ENCODE measurements around the gene ZDHHC14. TPM values are rescaled to one million over a fixed set of nuclear protein-coding genes. Genes with fewer than 3 reads are reported as not detected.
"Not testable (repeated sequence)": the region's sequence is repeated elsewhere in the genome, so short reads cannot be mapped to it uniquely, and the experiment has no call there.

Gene ZDHHC14
- total and polyA plus RNA-seq, 8 donors, result 3.4 to 25.7 (median 7.4) TPM

DNA sequence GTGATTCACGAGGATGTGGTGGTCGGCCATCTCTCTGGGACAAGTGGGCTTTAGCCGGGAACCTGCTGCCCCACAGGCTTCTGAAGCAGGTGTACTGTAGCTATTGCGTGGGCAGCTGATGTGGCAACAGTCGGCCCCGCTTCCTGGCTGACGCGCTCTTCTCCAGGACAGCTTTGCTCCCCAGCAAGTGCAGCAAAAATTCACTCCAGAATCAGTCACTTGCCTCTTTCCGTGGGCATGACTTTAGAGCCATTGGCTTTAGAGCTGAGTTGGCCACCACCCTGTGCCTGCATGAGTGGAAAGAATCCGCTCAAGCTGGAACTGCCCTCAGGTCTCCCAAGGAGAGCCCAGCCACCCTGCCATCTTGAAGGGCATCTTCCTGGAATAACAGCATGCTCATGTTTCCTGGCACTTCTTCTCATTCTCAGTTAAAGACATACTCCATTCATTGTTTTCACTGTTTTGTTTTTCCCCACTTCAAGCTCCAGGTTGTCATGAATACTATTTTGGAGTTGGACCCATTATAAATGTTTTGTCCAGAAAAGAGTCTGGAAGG is 178.3 kb downstream of the ZDHHC14 start:
- H3K4me1 ChIP-seq, result peaks cover 15 to 23% (median 18%) of the 10 kb centered on the region in 4 donors
- no peaks in the 10 kb centered on the region for H3K27me3 ChIP-seq
- no peak overlapping the region for H3K4me3 ChIP-seq
- TF ChIP-seq CTCF (IDR thresholded peaks at IDR 0.05) (no peak), EP300 (IDR thresholded peaks at IDR 0.05) (no peak), POLR2A (IDR thresholded peaks at IDR 0.05) (no peak), POLR2AphosphoS5 (IDR thresholded peaks at IDR 0.05) (no peak)
- H3K27ac ChIP-seq, result no peak overlapping the region
- no peak for DNase-seq
- WGBS, 5 donors, result 91 to 95% (median 93%) methylated on average over 9 to 10 of the region's 10 CpGs
- intact Hi-C loops (cut with DNase I; ENCODE audit: low total_unique reads), result no loop called here
- H3K36me3 ChIP-seq, result peaks cover 0 to 4% (median 0%) of the 10 kb centered on the region in 4 donors
- no peaks in the 10 kb centered on the region for H3K9me3 ChIP-seq

- H3K9me3 ChIP-seq; H3K27me3 ChIP-seq; intact Hi-C loops (cut with DNase I; ENCODE audit: low total_unique reads); H3K27ac ChIP-seq; H3K36me3 ChIP-seq; H3K4me3 ChIP-seq; DNase-seq: not testable (repeated sequence)
- whole genome bisulfite sequencing, 5 donors, result 95 to 97% (median 95%) methylated on average over 10 of the region's 10 CpGs
- peaks cover 15 to 23% (median 18%) of the 10 kb centered on the region in 4 donors for H3K4me1 ChIP-seq
Observed at GRCh38 chr6:157560063-157560462, 179.1 kb downstream of the ZDHHC14 start.

DNA sequence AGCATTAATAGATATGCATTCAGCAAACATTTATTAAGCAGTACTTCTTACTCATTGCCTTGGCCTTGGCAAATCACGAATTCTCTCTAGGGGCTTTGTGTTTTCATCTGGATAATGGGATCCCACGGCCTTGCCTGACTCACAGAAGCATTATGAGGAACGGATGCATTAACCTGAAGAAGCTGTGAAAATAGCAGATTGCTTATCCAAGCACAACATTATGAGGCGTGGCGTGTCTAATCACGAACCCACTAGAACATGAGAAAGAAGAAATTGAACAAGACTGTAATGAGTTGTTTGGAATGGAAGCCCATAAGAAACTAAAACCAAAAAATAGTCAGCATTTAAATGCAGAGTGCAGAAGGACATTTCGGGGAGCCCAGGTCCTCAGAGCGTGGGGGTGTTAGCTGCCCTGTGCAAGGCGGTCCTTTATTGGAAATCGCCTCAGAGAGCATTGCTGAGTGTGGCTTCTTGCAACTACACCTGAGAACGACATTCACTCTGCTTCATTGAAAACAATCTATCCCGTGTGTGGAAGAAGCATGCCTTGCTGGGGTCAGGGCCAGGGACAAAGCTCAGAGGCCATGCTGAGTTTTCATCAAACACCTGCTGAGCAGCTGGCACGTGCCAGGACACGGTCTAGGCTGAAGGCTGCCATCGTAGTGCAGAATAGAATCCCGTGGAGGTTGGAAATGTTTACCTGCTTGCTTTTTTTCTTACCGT is 179.9 kb downstream of the ZDHHC14 start:
- H3K36me3 ChIP-seq, result peaks cover 0 to 4% (median 0%) of the 10 kb centered on the region in 4 donors
- H3K27me3 ChIP-seq, result no peaks in the 10 kb centered on the region
- H3K9me3 ChIP-seq, result no peaks in the 10 kb centered on the region
- intact Hi-C loops (cut with DNase I; ENCODE audit: low total_unique reads), result no loop called here
- WGBS, 5 donors, result 87 to 92% (median 92%) methylated on average over 17 of the region's 17 CpGs
- H3K4me1 ChIP-seq, result peaks cover 15 to 23% (median 18%) of the 10 kb centered on the region in 4 donors
- TF ChIP-seq EP300 (IDR thresholded peaks at IDR 0.05), result no peak
- no peak for TF ChIP-seq POLR2A (IDR thresholded peaks at IDR 0.05)
- no peak for TF ChIP-seq CTCF (IDR thresholded peaks at IDR 0.05)
- no peak for TF ChIP-seq POLR2AphosphoS5 (IDR thresholded peaks at IDR 0.05)
- H3K4me3 ChIP-seq, result no peak overlapping the region
- no peak for DNase-seq
- no peak overlapping the region for H3K27ac ChIP-seq

- 81 to 97% (median 94%) methylated on average over 8 of the region's 8 CpGs for WGBS, 5 donors
- Histone ChIP-seq H3K4me3 (no peak overlapping the region), H3K4me1 (peaks cover 13 to 21% (median 15%) of the 10 kb centered on the region in 4 donors), H3K27ac (peak overlapping the region in 1 of 5 donors; percentile 17), H3K36me3 (peaks cover 0 to 4% (median 0%) of the 10 kb centered on the region in 4 donors), H3K9me3 (no peaks in the 10 kb centered on the region), H3K27me3 (no peaks in the 10 kb centered on the region)
- intact Hi-C loops (cut with DNase I; ENCODE audit: low total_unique reads), result no loop called here
- DNase-seq, result no peak
- TF ChIP-seq CTCF (IDR thresholded peaks at IDR 0.05), result no peak
- no peak for TF ChIP-seq POLR2A (IDR thresholded peaks at IDR 0.05)
- no peak for TF ChIP-seq POLR2AphosphoS5 (IDR thresholded peaks at IDR 0.05)
Observed at GRCh38 chr6:157561414-157561790, 180.4 kb downstream of the ZDHHC14 start.
